Measurements from ENCODE around the gene IGF2BP3.

The IGF2BP3 gene

GRCh38 chr7:23467806-23468525 is 2.3 kb downstream of the IGF2BP3 start (continued):
- no peak for TF ChIP-seq ZNF654 (tag by site-specific recombination; IDR thresholded peaks at IDR 0.05; ENCODE audit: low read depth)
- no peak for TF ChIP-seq ZNF10 (tag by site-specific recombination; IDR thresholded peaks at IDR 0.05)
- TF ChIP-seq ZNF660 (tag by site-specific recombination; IDR thresholded peaks at IDR 0.05): no peak
- TF ChIP-seq ZNF404 (tag by site-specific recombination; IDR thresholded peaks at IDR 0.05): no peak
- TF ChIP-seq ZNF555 (tag by site-specific recombination; conservative IDR thresholded peaks at IDR 0.05): no peak
- no peak for TF ChIP-seq ZNF133 (tag by site-specific recombination; IDR thresholded peaks at IDR 0.05)
- peak; percentile 30; the same call in 1 of the 2 replicates for TF ChIP-seq ZNF366 (tag by site-specific recombination; conservative IDR thresholded peaks at IDR 0.05)
- TF ChIP-seq, protein P1, sequence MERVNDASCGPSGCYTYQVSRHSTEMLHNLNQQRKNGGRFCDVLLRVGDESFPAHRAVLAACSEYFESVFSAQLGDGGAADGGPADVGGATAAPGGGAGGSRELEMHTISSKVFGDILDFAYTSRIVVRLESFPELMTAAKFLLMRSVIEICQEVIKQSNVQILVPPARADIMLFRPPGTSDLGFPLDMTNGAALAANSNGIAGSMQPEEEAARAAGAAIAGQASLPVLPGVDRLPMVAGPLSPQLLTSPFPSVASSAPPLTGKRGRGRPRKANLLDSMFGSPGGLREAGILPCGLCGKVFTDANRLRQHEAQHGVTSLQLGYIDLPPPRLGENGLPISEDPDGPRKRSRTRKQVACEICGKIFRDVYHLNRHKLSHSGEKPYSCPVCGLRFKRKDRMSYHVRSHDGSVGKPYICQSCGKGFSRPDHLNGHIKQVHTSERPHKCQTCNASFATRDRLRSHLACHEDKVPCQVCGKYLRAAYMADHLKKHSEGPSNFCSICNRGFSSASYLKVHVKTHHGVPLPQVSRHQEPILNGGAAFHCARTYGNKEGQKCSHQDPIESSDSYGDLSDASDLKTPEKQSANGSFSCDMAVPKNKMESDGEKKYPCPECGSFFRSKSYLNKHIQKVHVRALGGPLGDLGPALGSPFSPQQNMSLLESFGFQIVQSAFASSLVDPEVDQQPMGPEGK (tag by site-specific recombination; IDR thresholded peaks at IDR 0.05): no peak; the same call in 1 of the 2 replicates
- TF ChIP-seq ZNF211 (tag by site-specific recombination; IDR thresholded peaks at IDR 0.05; ENCODE audit: low read depth): no peak
- TF ChIP-seq, protein P2, sequence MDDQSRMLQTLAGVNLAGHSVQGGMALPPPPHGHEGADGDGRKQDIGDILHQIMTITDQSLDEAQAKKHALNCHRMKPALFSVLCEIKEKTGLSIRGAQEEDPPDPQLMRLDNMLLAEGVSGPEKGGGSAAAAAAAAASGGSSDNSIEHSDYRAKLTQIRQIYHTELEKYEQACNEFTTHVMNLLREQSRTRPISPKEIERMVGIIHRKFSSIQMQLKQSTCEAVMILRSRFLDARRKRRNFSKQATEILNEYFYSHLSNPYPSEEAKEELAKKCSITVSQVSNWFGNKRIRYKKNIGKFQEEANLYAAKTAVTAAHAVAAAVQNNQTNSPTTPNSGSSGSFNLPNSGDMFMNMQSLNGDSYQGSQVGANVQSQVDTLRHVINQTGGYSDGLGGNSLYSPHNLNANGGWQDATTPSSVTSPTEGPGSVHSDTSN (CRISPR knock-in tag; IDR thresholded peaks at IDR 0.05): no peak
- TF ChIP-seq KLF7 (tag by site-specific recombination; IDR thresholded peaks at IDR 0.05; ENCODE audit: borderline replicate concordance): 0 out of 2 replicates have a peak, but pooled peaks have one; percentile 21
- TF ChIP-seq ZNF830 (tag by site-specific recombination; IDR thresholded peaks at IDR 0.05; ENCODE audit: low read depth): no peak
- no peak for TF ChIP-seq ZNF549 (tag by site-specific recombination; IDR thresholded peaks at IDR 0.05)
- TF ChIP-seq, protein P3, sequence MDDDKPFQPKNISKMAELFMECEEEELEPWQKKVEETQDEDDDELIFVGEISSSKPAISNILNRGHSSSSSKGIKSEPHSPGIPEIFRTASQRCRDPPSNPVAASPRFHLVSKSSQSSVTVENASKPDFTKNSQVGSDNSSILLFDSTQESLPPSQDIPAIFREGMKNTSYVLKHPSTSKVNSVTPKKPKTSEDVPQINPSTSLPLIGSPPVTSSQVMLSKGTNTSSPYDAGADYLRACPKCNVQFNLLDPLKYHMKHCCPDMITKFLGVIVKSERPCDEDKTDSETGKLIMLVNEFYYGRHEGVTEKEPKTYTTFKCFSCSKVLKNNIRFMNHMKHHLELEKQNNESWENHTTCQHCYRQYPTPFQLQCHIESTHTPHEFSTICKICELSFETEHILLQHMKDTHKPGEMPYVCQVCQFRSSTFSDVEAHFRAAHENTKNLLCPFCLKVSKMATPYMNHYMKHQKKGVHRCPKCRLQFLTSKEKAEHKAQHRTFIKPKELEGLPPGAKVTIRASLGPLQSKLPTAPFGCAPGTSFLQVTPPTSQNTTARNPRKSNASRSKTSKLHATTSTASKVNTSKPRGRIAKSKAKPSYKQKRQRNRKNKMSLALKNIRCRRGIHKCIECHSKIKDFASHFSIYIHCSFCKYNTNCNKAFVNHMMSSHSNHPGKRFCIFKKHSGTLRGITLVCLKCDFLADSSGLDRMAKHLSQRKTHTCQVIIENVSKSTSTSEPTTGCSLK (tag by site-specific recombination; IDR thresholded peaks at IDR 0.05): no peak
- no peak for TF ChIP-seq ZNF561 (tag by site-specific recombination; IDR thresholded peaks at IDR 0.05; ENCODE audit: borderline replicate concordance)
- TF ChIP-seq ZNF600 (tag by site-specific recombination; IDR thresholded peaks at IDR 0.05): 0 out of 2 replicates have a peak, but pooled peaks have one; percentile 19
- no peak for TF ChIP-seq MZF1 (tag by site-specific recombination; IDR thresholded peaks at IDR 0.05; ENCODE audit: borderline replicate concordance)
- TF ChIP-seq PRDM4 (tag by site-specific recombination; IDR thresholded peaks at IDR 0.05): no peak
- TF ChIP-seq SP2 (tag by site-specific recombination; IDR thresholded peaks at IDR 0.05): no peak
- TF ChIP-seq ZNF155 (tag by site-specific recombination; IDR thresholded peaks at IDR 0.05): no peak
- no peak for TF ChIP-seq ZBTB11 (tag by site-specific recombination; conservative IDR thresholded peaks at IDR 0.05; ENCODE audit: low read depth)
- TF ChIP-seq, protein P4, sequence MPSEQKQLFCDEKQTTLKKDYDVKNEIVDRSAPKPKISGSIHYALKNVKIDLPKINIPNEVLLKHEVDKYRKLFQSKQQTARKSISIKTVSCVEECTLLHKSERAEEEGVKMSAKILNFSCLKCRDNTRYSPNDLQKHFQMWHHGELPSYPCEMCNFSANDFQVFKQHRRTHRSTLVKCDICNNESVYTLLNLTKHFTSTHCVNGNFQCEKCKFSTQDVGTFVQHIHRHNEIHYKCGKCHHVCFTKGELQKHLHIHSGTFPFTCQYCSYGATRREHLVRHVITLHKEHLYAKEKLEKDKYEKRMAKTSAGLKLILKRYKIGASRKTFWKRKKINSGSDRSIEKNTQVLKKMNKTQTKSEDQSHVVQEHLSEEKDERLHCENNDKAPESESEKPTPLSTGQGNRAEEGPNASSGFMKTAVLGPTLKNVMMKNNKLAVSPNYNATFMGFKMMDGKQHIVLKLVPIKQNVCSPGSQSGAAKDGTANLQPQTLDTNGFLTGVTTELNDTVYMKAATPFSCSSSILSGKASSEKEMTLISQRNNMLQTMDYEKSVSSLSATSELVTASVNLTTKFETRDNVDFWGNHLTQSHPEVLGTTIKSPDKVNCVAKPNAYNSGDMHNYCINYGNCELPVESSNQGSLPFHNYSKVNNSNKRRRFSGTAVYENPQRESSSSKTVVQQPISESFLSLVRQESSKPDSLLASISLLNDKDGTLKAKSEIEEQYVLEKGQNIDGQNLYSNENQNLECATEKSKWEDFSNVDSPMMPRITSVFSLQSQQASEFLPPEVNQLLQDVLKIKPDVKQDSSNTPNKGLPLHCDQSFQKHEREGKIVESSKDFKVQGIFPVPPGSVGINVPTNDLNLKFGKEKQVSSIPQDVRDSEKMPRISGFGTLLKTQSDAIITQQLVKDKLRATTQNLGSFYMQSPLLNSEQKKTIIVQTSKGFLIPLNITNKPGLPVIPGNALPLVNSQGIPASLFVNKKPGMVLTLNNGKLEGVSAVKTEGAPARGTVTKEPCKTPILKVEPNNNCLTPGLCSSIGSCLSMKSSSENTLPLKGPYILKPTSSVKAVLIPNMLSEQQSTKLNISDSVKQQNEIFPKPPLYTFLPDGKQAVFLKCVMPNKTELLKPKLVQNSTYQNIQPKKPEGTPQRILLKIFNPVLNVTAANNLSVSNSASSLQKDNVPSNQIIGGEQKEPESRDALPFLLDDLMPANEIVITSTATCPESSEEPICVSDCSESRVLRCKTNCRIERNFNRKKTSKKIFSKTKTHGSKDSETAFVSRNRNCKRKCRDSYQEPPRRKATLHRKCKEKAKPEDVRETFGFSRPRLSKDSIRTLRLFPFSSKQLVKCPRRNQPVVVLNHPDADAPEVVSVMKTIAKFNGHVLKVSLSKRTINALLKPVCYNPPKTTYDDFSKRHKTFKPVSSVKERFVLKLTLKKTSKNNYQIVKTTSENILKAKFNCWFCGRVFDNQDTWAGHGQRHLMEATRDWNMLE (tag by site-specific recombination; conservative IDR thresholded peaks at IDR 0.05; ENCODE audit: low read depth): no peak

All from HEK293 (cell line).